Inflammatory macrophage (primary cell): ENCODE data around the gene AKAP7.
A peak's percentile ranks its signal among the peaks of the same experiment; 100 is the strongest.
"Not testable (repeated sequence)": the region's sequence is repeated elsewhere in the genome, so short reads cannot be mapped to it uniquely, and the experiment has no call there.

Experiments used
- DNase-seq, 2 donors: peaks; one replicate each; pipeline ENCODE4 v3.0.0-alpha.2; 2020 to 2022

Gene AKAP7

GRCh38 chr6:131257104-131257503 is 121.8 kb downstream of the AKAP7 start:
- DNase-seq: no peak

- DNase-seq: no peak
Measured at GRCh38 chr6:131258010-131258652, 122.9 kb downstream of the AKAP7 start.

GRCh38 chr6:131258816-131259476 is 123.7 kb downstream of the AKAP7 start:
- DNase-seq: no peak

- DNase-seq: not testable (repeated sequence)
Measured at GRCh38 chr6:131260960-131261359, 125.7 kb downstream of the AKAP7 start.

- DNase-seq: no peak
Measured at GRCh38 chr6:131262060-131262459, 126.8 kb downstream of the AKAP7 start.

- DNase-seq: no peak
Measured at GRCh38 chr6:131265939-131266338, 130.7 kb downstream of the AKAP7 start.

- no peak for DNase-seq
Measured at GRCh38 chr6:131268303-131268702, 133.0 kb downstream of the AKAP7 start.

GRCh38 chr6:131269565-131270391 is 134.5 kb downstream of the AKAP7 start:
- DNase-seq: no peak

- DNase-seq: no peak
Measured at GRCh38 chr6:131270534-131270933, 135.3 kb downstream of the AKAP7 start.

- DNase-seq: no peak
Measured at GRCh38 chr6:131275273-131275672, 140.0 kb downstream of the AKAP7 start.

GRCh38 chr6:131277591-131277990 is 142.3 kb downstream of the AKAP7 start:
- no peak for DNase-seq

- peak; percentile 52 to 60 for DNase-seq
Measured at GRCh38 chr6:131281471-131282270, 146.4 kb downstream of the AKAP7 start.

- DNase-seq: no peak
Measured at GRCh38 chr6:131282365-131282764, 147.1 kb downstream of the AKAP7 start.

- no peak for DNase-seq
Measured at GRCh38 chr6:131283466-131284175, 148.4 kb downstream of the AKAP7 start.

- DNase-seq: no peak
Measured at GRCh38 chr6:131285548-131285947, 150.3 kb downstream of the AKAP7 start.

GRCh38 chr6:131286469-131287040 is 151.3 kb downstream of the AKAP7 start:
- no peak for DNase-seq

- no peak for DNase-seq
Measured at GRCh38 chr6:131288214-131288613, 152.9 kb downstream of the AKAP7 start.

- no peak for DNase-seq
Measured at GRCh38 chr6:131290955-131291354, 155.7 kb downstream of the AKAP7 start.

- no peak for DNase-seq
Measured at GRCh38 chr6:131292145-131292938, 157.1 kb downstream of the AKAP7 start.

- no peak for DNase-seq
Measured at GRCh38 chr6:131293472-131293911, 158.2 kb downstream of the AKAP7 start.

- no peak for DNase-seq
Measured at GRCh38 chr6:131295081-131295480, 159.8 kb downstream of the AKAP7 start.
